ENCODE data around the gene CCDC184.
"Not testable (repeated sequence)": the region's sequence is repeated elsewhere in the genome, so short reads cannot be mapped to it uniquely, and the experiment has no call there.

Gene CCDC184

GRCh38 chr12:48216785-48217184 is 33.3 kb downstream of the CCDC184 start:
- DNase-seq = no peak

GRCh38 chr12:48219631-48220030 is 36.2 kb downstream of the CCDC184 start:
- no peak for DNase-seq

- no peak for DNase-seq
Observed at GRCh38 chr12:48220701-48221100, 37.3 kb downstream of the CCDC184 start.

GRCh38 chr12:48221645-48222044 is 38.2 kb downstream of the CCDC184 start:
- DNase-seq = no peak

- not testable (repeated sequence) for DNase-seq
Observed at GRCh38 chr12:48224533-48224932, 41.1 kb downstream of the CCDC184 start.

GRCh38 chr12:48231169-48231958 is 47.9 kb downstream of the CCDC184 start:
- not testable (repeated sequence) for DNase-seq

Data from stimulated activated CD4-positive, alpha-beta T cell treated with anti-CD3 and anti-CD28 coated beads, Interleukin-4, amount 100 ng/mL, for 1 hour (primary cell).